ENCODE measurements around the gene WDR88. TPM values are rescaled to one million over a fixed set of nuclear protein-coding genes. Genes with fewer than 3 reads are reported as not detected.

The WDR88 gene, protein sequence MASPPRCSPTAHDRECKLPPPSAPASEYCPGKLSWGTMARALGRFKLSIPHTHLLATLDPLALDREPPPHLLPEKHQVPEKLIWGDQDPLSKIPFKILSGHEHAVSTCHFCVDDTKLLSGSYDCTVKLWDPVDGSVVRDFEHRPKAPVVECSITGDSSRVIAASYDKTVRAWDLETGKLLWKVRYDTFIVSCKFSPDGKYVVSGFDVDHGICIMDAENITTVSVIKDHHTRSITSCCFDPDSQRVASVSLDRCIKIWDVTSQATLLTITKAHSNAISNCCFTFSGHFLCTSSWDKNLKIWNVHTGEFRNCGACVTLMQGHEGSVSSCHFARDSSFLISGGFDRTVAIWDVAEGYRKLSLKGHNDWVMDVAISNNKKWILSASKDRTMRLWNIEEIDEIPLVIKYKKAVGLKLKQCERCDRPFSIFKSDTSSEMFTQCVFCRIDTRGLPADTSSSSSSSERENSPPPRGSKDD
- not detected in 2 replicates for total RNA-seq

DNA sequence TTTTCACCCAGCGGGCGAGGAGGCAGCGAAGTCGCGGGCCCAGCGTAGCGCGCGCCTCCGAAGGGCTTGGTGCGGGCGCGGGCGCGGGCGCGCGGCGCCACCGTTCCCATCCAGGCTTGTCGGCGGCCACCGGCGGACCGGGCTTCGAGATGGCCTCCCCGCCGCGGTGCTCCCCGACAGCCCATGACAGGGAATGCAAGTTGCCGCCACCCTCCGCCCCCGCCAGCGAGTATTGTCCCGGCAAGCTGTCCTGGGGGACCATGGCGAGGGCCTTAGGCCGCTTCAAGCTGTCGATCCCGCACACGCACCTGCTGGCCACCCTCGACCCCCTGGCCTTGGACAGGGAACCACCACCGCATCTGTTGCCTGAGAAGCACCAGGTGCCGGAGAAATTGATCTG lies at the start of gene WDR88:
WDR88 (plus strand) TSS at position 94 of the 400 bp plus-strand sequence; CDS start at position 150, 56 bp downstream.
- DNase-seq (ENCODE audit: low read depth in 2 of 2): no peak

DNA sequence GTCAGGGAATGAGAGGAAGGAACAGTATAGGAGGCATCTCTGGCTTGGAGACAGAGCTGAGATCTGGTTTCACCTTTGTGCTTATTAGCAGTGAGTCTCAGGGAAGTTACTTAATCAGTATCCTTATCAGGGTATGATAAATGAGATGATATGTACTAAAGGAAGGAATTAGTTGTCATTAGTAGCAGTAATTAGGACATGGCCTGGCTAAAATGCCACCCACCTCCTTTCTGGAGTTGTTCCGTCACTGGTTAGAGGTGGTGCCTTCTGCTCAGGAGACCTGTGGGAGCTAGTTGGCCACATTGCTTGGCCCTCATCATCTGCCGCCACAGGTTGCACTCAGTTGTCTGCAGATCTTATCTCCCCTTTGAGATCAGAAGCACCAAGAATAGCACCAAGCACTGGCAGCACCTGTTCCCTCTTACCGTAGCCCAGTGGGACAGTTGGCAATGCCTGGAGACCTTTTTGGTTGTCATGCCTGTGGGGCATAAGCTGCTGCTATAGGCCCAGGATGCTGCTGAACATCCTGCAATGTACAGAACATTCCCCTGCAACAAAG lies 46.3 kb upstream of the WDR88 start:
- DNase-seq (ENCODE audit: low read depth in 2 of 2): no peak

DNA sequence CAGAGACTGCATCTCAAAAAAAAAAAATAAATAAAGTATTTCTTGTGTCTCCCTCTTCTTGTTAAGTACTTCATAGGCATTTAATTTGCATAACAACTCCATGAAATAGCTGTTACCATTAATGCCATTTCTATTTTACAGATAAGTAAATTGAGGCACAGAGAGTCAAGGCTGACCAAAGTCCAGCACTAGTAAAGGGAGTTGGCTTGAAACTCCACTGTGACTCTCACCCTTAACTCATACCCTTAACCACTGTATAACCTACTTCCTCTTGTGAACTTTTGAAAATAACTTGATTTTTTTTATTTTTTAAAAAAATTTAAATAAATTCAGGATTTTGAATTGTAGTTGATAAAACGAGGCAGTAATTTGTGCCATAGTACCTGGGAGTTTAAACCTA lies 45.0 kb upstream of the WDR88 start:
- DNase-seq (ENCODE audit: low read depth in 2 of 2): no peak

DNA sequence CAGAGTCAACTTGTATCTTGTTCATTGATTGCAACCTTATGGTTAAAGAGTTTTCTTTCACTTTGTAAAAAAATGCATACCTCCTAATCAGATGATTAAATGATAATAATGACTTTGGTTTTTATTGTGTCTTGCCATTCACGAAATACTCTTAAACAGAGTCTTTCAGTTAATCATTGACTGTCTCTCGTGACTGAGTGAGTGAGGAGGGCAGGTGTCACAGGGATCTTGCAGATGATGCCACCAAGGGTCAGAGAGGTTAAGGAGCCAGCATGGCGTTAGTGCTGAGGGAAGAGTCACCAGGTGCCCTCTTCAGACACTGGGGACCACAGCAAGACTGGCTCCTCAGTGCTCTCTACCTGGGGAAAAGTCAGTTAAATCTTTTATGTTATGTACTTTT lies 42.9 kb upstream of the WDR88 start:
- no peak for DNase-seq (ENCODE audit: low read depth in 2 of 2)

DNA sequence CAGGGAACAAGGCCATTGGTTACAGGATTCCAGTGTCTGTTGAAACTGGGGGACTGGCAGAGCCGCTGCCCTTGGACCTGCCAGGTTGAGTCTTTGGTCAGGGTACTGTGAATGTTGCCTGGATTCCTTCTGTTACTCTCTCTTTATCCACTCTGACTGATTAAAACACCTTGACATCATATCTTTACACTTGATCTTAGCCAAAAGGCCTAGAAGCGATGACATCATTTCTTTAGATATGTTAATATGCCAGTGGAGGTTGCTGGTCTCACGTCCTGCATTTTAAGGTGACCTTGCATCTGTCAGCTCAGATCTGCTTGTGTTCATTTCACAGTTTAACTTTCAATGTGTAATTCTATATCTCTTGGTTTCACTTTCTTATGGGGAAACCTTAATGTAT lies 41.7 kb upstream of the WDR88 start:
- no peak for DNase-seq (ENCODE audit: low read depth in 2 of 2)

DNA sequence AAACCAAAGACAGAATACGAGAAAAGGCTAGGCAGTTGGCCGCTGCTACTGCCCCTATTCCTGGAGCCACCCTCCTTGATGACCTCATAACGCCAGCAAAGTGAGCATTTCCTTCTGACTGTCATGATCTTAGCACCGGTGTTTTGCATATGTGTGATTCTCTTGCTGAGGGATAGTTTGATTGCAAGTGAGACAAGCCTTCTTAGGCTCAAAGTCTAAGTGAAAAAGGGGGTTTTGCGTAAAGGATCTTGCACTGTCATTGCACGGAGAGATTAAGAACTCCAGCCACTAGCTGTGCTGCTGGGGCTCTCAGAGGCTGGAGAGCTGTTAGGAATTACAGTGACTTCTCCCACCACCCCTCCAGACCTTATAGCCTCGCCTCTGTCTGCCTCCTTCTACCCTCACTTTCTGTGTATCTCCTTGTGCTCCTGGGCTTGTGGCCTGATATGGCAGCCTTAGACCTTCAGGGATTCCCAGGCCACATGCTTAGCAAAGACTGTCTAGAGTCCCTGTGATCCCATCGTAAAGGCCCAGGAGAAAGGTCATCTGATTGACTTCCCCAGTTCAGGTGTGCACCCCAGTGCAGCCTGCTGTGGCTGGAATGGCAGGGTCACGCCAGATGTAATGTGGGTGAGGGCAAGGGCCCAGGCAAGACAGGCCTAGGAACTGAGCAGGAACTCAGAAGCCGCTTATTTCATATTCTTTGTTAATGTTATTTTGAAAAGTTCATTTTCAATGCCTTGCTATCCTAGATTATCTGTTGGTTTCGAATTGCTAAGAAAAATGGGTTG lies 38.3 kb upstream of the WDR88 start:
- no peak for DNase-seq (ENCODE audit: low read depth in 2 of 2)

DNA sequence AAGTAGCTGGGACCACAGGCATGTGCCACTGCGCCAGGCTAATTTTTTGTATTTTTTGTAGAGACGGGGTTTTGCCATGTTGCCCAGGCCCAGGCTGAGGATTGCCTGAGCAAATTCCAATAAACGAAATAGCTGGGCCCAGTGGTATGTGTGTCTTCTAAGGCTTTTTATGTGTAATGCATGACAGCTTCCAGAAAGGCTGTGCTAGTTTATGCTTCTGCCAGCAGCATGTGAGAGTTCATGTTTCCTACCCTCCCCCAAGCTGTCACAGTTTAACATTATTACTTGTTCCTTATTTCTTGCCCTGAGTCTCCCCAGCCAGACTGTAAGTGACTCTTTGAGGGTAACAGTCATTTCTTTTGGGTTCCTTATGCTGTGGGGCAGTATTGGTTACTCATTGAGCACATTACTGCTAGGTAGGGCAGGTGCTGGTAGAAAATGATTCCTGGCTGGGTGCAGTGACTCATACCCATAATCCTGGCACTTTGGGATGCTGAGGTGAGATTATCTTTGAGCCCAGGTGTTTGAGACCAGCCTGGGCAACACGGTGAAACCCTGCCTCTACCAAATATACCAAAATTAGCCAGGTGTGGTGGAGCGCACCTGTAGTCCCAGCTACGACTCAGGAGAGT lies 37.4 kb upstream of the WDR88 start:
- DNase-seq (ENCODE audit: low read depth in 2 of 2): no peak

DNA sequence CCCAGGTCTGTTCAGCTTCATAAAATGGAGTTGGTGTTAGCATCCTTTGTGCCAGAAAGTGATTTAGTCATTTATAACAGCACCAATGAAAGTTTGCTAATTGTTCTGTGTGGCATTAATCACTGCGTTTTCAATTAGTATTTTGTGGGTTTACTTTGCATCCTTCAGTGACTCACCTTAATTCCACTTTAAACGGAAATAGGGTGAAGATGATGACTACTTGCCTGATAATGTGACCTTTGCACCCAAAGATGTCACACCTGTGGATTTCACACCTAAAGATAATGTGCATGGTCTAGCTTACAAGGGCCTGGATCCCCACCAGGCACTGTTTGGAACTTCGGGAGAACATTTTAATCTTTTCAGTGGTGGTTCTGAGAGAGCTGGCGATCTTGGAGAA lies 35.9 kb upstream of the WDR88 start:
- no peak for DNase-seq (ENCODE audit: low read depth in 2 of 2)

DNA sequence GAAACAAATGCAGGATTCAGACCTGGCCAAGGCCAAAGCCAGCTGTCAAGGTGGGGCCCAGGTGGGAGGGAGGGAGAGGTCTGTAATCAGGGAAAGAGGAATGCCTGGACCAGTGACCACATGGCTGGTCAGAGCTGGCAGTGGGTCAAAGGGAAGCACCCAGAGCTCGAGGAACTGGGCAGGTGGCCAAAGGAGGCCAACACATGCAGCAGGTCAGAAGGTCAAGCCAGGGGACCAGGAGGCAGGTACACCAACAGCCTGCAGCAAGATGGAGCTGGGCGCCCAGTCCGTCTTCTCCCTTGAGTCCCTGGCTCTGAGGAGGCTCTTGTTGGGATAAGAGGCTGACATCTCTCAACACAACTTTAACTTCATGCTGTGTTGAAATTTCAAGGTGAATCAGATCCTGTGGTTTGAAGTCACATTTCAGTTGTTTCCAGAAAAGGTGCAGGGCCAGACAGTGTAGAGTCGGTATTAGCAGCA lies 33.8 kb upstream of the WDR88 start:
- DNase-seq (ENCODE audit: low read depth in 2 of 2): no peak

DNA sequence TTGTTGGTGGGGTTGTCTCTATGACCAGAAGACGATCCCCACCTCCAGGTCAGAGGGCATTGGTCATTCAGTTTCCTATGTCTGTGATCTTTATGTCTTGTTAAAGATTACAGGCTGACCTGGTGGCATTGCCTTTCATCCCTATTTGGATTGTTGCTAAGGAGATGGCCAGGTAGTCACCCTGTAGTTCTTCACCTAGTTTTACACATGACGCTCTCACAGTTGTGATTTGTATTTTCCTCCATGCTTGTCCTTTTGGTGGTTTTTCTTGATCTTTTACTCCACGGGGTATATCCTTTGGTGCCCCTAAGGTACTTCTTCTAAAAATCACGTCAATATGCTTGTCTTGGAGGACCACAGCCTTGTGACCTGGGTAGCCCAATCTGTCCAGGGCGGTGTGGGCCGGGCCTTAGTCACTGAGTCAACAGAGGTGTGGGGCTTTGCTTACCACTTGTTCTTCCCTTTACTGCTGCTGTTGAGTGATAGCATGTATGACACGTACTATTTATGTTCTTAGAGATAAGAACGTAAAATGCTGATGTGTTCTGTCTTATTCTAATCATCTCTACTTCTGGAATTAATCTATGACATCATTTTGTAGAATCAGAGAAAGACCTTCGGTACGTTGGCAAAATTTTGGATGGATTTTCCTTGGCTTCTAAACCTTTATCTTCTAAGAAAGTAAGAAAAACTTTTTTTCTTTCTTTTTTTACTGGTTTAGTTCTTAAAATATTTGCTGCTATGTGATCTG lies 30.8 kb upstream of the WDR88 start:
- no peak for DNase-seq (ENCODE audit: low read depth in 2 of 2)

DNA sequence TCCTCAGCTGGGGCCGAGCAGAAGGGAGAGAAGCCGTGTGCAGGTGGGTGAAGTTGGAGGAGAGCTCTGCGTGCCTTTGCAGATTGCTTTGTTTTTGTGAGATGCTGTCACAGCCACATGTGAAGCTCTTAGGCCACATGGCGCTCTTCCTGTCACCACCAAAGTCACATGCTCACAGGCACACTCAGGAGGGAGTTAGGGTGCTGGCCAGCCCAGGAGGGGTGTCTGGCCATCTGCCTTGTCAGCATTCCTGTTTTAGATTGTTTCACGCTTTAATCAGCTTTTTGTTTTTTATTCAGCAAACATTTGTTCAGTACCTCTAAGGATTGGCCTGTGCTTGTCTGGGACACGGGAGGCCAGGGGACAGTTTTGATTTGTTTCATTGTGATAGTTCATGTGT lies 29.0 kb upstream of the WDR88 start:
- DNase-seq (ENCODE audit: low read depth in 2 of 2): no peak

DNA sequence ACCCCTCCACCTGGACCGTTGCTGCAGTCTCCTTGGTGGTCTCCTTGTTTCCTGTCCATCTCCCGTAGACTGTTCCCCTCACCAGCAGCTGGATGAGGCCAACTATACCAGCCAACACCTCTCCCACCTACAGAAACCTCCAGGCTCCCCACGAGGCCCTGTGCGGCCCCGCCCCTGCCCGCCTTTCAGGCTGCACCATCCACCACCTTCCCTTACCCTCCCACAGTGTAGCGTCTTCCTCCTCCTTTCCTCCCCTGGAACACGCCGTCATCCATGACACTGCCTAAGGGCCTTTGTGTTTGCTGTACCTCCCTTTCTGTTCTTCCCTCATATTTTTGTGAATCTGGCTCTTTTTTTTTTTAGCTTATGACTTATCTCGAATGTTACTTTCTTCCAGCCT lies 23.8 kb upstream of the WDR88 start:
- no peak for DNase-seq (ENCODE audit: low read depth in 2 of 2)

DNA sequence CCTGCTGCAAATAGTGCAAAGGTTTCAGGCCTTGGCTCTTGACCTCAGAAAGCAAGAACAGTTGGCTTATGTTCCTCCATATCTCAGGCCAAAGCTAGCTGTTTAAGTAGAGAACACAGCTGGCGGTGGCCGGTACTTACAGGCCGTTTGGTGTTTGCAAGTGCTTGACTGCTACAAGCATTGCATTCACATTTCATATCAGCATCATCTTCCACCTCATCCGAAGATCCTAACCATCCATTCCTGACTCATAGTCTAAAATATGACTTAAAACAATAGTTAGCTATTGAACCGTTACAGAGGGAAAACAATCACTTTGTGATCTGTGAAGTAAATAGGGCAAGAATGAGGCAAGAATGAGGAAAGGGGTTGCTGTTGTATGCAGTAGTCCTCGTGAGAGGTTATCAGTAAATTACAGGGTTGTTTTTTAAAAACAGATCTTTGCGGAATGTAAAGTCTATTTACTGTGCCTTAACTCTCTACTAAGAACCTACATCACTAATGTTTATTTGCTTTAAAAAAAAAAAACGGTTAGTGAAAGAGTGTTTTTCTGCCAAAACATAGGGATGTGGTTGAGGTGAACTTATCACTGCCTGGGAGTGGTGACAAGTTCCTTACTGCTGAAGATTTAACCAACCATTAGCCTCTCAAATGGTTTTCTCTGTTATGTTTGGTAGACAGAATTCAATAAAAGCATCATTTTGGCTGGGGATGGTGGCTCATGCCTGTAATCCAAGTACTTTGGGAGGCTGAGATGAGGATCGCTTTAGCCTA lies 21.6 kb upstream of the WDR88 start:
- DNase-seq (ENCODE audit: low read depth in 2 of 2): peak in 1 of 2 donors; percentile 38

DNA sequence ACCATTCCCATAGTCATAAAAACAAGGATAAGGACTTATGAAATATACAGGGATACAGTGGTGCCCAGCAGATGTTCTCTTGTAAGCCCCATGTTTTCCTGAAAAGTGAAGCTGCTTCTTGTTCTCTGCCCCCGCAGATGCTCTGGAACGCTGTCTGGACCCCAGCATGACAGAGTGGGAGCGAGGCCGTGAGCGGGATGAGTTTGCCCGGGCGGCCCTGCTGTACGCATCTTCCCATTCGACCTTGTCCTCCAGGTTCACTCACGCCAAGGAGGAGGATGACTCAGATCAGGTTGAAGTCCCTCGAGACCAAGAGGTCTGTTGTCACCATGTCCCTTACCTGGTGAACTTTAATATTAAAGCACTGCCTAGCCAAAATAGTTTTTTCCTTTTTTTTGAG lies 20.3 kb upstream of the WDR88 start:
- no peak for DNase-seq (ENCODE audit: low read depth in 2 of 2)

DNA sequence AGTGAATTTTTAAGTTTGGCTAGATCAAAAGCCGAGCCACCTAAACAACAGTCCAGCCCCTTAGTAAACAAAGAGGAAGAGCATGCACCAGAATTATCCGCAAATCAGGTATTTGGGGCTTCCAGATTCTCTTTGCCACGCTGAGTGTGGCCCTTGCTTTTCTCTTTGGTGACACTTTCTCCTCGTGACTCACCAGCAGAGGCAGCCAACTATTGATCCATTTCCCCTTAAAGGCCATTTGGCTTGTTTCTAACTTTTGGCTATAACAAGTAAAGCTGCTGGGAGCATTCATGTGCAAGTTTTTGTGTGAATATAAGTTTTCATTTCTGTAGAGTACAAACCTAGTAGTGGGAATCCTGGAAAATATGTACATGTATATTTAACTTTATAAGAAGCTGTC lies 17.6 kb upstream of the WDR88 start:
- no peak for DNase-seq (ENCODE audit: low read depth in 2 of 2)

DNA sequence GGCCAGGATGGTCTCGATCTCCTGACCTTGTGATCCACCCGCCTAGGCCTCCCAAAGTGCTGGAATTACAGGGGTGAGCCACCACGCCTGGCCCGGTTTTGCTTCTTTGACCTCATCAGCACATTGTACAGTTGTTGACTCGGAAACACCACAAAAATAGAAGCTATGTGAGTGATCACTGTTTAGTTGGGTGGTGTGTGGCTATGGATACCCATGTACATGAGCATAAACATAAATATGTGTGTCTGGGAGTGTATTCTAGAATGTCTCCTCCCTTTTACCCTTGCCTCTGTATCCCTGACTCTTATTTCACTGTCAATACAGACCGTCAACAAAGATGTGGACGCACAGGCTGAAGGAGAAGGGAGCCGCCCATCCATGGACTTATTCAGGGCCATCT lies 14.4 kb upstream of the WDR88 start:
- DNase-seq (ENCODE audit: low read depth in 2 of 2): no peak

DNA sequence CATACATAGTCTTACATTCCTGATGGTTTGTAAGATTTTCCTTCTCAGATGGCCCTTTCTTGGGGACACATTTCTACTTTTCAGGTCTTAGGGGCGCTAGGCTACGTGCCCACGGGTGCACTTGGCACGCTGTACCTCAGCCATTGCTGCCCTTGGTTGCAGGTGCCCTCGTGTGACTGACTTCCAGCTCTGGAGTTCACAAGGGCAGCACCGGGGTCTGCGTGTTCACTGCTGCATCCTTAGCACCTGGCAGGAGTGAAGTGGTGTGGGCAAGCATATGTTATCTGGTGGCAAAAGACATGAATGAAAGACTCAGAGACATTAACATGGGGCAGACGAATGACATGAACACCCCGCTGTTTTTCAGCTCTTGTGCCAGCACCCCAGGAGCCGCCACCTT lies 13.3 kb upstream of the WDR88 start:
- no peak for DNase-seq (ENCODE audit: low read depth in 2 of 2)

DNA sequence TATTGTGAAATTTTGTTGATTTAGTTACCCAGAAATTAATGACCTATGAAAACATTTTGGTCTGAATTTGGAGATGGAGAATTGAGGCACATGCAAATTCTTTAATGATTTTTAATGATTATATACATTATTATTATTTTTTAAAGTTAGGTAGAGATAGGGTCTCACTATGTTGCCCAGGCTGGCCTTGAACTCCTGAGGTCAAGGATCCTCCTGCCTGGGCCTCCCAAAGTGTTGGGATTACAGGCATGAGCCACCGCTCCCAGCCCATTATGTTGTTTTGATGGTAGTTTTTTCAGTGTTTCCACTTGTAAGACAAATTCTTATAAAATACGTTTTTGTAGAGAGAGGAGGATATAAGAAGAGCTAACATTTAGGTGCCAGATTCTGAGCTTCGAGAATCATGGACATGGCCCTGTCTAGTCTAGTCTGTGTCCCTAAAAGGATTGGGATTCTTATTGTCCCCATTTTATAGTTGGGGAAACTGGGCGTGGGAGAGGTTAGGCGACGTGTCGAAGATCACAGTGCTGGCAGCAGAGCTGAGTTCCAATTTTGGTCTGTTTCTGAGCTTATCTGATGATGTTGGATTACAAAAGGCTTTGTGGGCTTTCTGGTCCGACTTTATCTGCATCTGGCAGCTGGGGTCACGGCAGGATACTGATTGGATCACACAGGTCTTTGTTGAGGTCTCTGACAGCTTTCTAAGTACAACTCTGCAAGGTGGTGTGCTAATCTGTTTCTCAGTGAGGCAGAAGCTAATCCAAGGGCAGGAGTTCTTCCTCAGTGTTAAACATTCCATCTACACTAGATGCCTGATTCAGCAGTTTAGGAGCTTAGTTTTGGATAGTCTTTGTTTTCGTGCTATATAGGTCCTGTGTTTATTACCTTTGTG lies 7.5 kb upstream of the WDR88 start:
- DNase-seq (ENCODE audit: low read depth in 2 of 2): no peak

DNA sequence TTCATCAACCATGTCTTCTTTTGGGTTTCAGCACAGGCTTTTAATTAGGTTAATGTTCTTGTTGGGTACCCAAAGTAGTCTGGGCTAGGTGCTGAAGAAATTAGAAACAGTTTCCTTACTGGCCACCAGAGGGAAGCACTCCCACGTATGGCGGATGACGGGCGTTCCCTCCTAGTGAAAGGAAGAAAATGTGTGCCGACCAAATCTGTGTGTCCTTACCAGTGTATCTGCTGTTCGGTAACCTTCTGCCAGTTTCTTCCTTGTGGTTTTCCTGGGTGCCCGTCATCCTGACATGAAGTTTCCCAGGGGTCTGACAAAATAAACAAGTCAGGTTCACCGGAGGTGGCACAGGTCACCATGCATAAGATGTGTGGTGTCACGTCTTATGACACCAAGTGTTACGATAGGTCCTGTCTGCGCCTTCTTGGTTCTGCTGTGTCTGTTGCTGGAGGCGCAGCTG lies 6.0 kb upstream of the WDR88 start:
- DNase-seq (ENCODE audit: low read depth in 2 of 2): peak; percentile 30 to 64

All from dermis microvascular lymphatic vessel endothelial cell (primary cell).